Eye (tissue), 1 donor: ENCODE measurements around the gene MYZAP.
A peak's percentile ranks its signal among the peaks of the same experiment; 100 is the strongest.

Experiments used
- DNase-seq: peaks from one replicate; pipeline ENCODE4 v3.0.0-alpha.2; 2015

Gene MYZAP

DNA sequence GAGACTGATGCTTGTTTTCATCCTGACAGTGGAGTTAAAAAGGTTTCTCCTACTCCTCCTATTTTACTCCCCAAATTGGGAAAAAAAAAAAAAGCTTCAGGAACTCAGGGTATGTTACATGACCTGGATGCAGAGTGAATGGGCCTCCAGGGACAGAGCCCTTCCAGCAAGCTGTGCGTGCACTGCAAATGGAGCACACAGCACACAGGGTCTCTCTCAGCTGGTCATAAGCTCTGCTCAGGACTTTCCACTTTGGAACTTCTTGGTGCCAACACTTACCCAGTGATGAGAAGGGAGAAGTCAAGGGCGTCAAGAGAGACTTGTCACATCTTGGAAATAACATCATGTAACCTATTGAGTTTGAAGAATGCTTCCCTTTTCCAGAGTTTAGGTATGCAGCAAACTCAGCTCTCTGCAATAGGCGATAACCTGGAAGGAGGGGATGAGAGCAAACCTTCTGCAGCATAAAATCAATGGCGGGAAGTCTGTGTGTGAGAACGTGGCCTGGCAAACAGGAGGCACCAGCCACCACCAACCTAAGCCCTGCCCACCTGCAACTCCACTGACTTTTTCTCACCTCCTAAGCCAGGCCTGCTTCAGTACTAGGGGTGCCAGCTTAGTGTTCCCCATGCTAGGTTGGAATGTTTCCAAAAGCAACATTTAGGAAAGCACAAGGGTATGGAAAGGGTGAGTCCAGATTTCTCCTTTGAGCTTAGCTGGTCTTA, 39.8 kb downstream of the MYZAP start:
- DNase-seq = no peak

DNA sequence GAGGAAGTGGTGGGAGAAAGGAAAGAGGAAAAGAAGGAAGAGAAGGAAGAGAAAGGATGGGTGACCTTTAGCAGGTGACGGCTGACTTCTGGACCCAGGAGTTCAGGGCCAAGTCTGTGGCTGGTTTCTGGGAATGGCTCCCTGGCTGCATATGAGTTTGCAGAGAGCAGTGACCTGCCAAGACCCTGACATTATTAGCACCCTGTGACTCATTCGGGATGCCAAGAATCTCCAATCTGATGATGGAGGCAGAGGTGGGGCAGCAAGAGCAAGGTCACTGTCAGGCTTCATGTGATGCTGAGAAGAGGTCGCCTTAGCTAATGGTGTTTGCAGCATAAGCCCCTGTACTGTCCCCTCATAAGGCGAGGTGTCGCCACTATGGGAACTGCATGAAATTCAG, 42.6 kb downstream of the MYZAP start:
- DNase-seq = no peak

DNA sequence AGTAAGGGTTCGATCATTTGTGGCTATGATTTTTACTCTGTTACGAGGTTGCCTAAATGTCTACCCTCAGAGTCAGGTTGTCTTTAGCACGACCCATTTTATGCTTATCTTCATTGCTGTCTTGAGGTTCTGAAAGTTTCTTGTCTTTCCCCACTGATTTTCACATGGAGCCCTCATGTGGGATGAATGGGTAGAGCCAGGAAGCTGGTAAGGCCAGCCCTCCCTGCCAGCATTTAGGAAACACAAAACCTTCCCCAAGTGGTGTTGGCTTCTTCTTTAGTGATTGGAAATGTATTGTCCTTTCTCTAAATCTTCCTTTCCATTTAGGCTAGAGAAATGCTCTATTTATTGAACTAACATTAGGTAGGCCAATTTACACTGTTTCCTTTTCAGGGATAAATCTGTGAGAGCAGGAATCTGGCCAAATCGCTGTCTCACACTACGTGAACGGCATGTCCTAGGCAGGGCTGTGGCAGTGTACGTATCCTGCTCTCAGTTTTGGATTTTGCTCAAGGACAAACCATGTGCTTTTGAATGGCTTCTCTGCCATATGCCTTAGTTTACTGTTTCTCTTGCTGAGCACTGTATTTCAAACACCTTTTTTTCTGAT, 43.7 kb downstream of the MYZAP start:
- DNase-seq = no peak

DNA sequence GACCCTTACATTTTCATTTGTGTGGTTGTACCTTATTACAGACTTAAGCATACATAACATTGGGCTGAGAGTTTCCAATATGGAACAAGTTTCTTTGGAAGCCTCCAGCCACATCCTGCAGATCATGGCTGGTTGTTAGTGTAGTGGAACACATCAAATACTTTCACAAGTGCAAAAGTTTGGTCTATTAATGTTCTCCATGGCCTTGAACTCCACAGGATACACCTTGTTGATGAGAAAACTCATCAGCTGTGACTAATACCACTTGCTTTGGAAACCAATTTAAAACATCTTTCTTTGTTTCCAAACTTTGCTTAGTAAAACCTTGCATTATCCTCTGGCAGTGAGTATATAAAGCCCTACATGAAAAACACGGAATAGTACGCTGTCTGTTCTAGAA, 46.1 kb downstream of the MYZAP start:
- DNase-seq = no peak

DNA sequence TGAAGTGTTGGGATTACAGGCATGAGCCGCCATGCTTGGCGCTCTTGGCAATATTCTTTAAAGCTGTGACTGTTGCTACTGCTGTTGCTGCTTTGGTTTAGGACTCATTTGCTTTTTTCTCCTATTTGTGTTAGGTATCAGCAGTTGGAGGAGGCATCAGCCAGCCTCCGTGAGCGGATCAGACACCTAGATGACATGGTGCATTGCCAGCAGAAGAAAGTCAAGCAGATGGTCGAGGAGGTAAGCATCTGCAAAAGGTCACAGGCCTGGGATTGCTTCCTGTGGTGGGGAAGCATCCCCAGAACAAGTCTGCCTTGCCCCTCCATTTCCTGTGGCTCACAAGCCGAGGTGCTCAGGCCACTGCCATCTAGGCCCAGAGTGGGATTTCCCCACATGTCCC, 47.6 kb downstream of the MYZAP start:
- no peak for DNase-seq

DNA sequence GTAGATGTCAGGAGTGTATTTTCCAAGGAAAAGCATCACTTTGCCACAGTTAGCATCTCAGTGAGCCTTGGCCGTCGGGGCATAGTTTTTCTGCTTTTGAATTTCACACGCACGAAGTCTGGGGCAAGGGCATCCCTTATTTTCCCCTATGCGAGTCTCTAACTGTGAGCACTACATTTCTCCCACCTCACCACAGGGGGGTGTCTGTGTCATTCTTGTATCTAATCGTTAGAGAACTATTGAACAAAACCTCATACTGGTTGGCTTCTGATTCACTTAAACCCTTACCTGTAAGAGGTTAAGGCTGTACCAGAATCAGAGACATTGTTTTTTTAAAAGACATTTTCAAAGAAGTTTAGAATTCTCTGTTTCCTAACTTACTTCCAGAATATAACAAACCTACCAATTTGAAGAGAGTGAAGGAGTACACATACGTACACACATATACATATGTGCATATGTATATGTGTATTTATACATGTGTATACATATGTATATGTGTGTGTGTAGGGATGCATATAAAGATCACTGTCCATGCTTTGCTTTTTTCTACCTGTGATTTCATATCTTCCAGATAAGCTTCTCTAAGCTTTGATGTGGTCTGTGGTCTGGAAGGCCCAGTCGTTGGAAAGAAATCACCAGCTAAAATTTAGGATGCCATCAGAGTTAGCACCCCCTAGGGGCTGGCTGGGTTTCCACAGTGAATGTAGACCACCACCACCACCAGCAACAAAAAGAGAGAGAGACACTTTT, 49.4 kb downstream of the MYZAP start:
- DNase-seq = peak; percentile 52

DNA sequence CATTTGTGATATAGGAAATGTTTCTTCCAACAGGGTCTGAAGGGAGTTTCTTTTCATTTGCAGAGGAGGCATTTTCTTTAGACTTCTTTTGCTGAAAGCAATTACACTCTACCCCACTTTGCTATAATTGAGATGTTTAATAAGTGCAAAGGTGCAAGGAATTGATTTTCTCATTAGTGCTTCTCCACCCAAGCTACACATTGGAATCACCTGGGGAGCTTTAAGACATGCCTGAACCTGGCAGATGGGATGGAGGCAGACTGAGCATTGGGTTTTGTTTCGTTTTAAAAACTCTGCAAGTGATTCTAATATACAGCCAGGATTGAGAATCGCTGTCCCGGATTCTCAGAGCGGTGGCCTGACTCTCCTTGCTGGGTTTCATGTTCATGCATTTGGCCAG, 52.1 kb downstream of the MYZAP start:
- no peak for DNase-seq

DNA sequence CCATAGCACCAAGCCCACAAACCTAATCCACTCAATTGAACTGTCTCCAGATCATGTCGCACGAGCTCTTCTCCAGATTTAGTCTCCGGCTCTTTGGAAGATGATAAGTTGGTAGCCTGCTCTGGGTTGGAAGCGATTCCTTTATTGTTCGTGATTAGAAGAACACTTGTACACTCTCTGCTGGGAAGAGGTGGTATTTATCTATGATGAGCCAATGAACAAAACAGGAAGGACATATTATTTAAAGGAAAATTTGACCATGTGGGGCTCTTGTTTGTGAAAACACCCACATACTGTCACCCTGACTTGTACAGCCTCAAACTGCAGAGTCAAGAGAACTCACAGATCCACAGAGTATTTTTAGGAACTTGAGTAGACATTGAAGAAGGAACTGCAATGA, 54.4 kb downstream of the MYZAP start:
- DNase-seq = no peak

DNA sequence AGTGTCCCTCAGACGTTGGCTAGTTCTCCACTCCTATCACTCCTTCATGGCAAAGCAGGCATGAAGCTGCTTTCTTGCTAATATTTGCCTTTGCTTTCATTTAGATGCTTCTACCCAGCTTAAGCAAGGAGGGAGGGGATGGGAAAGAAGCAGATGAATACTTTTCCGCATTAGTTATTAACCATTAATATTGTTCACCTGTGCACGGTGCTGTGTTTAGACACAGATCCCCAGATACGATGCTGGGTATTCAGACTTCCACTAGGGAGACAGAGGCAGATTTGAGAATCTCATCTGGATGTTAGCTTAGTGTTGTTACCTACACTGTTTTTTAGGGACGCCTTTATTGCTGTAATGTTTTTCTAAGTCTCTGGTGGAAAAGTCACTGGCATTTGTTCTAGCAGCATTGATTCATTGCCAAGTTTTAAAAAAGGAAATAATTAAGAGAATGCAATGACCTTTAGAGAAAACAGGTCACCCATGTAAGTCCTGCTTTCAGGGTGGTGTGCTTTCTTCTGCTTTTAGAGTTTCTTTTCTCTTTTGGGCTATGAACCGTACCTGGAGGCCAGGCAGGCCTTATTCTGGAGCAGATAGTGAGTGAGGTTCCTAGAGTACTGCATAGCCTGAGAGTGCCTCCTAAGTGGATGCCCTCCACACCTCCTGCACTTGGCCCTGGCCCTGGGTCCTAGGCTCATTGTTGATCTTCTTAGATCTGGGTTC, 55.5 kb downstream of the MYZAP start:
- DNase-seq = no peak

DNA sequence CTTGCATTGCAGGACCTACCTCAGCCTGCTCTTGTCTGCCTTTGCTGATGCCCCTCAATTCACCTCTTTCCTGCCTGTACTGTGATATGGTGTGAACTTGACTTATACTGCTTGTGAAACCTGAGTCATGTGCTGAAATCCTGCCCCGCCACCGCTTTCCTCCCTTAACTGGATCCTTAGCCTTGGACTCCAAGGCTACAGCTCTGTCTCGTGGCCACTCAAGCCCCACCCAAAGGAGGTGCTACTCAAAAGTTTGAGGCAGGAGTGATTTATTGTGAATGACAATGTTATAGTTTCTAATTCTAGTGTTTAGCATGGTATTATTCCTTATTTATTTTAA, 56.1 kb downstream of the MYZAP start:
- DNase-seq = no peak

DNA sequence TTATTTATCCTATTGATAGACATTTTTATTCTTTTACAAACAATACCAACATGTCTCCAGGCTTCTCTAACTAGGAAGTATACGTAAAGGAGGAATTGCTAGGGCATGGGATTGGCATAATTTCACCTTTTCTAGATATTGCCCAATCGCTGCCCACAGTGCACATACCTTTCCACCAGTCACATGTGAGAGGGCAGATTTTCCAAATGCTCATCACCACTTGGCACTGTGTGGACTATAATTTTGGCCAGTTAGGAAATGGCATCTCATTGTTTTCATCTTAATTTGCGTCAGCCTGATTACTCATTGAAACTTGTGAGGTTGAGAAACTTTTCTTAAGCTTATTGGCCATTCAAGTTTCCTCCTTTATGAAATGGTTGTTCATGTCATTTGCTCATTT, 57.4 kb downstream of the MYZAP start:
- DNase-seq = no peak

DNA sequence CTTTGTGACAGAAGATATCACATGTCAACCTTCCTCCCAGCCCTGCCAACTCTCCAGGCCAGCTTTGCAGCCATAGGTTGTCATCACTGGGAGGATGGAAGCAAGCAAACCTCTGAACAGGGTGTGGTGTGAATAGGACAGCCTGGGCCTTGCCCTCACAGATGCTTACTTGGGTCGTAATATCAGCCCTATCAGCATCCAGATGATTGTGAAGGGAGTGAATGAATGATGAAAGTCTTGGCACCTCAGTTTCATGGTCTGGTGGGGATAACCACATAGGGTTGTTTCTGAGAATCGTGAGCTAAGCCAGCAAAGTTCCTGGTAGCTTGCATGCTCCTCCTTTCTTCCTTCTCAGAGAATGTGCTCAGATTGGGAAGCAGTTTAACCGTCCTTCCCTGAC, 59.7 kb downstream of the MYZAP start:
- no peak for DNase-seq

DNA sequence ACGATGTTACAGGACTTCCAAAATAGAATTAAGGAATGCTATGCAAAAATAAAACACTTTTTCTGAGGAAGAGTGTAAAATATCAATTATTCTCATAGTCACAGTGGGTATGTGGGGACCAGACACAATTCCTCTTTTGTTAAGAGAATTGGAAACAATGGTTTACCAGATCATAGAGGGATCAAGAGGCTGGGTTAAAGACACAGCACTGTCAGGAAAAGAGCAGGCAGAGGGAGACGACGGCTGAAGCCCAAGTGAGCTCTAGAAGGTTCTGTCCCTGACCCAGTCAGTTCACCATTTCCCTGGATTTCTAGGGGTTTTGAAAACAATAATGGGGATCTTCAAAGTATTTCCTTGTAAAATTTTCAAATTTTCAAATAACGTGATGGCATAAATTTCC, 60.8 kb downstream of the MYZAP start:
- DNase-seq = no peak

DNA sequence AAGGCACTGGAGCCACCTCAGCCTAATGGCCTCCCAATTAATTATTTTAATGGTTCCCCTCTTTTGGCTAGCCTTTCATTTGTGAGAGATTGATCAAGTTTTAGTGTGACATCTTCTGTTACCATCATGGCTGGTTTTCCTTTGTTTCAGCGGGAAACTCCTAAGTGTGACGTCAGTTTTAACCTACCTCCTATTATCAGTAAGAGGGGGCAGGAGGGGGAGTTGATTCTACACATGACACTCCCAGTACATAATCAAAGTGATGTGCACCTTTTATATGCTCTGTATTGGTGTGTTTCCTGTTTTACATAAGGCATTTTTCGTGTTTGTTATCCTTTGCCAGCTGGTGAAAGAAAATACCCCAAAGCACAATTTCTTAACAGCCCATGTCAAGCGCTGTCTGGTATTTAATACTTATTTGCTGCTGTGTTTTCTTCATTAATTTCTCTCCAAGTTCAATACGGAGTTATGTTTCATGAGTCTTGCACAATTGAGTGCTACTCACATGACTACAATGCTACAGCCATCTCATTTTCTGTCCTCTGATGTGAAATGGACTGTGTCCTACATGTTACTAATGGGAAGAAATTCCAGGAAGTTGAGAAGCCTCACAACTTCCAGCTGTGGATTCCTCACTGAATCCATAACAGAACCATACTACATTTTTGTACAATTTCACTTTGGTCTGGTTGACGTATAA, 62.6 kb downstream of the MYZAP start:
- DNase-seq = peak; percentile 66

DNA sequence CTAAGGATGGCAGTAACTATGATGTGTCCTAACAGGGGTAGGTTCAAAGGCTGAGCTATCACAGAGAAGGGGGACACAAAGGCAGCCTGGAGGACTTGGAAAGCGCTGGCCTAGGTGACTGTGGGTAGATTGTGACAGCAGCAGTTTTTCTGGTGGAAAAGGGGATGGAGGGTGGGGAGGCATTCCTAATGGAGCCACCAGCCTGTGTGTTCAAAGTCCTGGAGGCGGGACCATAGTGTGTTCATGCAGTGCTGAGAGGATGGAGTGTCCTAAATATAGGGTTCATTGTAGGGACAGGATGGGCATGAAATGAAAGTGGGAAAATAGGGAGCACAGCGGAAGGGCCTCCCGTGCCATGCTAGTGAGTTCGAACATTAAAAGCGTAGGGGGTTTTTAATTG, 63.3 kb downstream of the MYZAP start:
- no peak for DNase-seq

DNA sequence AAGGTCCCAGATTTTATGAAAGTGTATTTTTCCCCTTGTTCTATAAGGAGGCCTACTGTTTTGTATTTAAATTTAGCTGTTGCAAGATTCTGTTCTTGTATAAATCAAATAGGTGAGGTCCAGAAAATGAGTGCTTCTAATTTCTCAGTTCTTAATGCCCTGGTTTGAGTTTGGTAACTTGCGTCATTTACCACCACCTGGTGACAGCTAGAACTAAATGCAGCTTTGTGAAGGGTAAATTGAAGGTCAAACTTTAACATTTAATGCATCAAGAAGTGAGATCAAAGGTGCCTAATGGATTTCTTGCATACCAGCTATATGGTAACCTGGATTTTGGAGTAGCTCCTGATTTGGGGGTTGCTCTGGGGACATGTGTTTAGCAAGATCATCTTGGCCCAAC, 64.1 kb downstream of the MYZAP start:
- no peak for DNase-seq

DNA sequence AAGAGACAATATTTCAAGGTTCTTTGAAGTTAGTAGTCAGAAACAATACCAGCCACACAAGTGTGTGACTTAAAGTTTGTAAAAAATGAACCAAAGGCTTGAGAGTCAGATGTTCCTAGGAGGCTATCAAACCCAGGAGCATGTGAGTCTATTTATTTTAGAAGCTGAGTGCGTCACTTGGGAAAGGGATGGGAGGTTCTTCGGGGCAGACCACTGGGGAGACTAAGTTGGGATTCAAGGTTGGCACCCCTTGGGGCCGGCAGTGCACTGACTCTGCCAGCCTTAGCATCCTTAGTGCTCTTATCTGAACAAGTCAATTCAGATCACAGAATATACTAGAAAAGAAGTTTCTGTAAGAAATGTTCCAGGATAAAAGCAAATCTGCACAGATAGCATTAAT, 64.7 kb downstream of the MYZAP start:
- no peak for DNase-seq

DNA sequence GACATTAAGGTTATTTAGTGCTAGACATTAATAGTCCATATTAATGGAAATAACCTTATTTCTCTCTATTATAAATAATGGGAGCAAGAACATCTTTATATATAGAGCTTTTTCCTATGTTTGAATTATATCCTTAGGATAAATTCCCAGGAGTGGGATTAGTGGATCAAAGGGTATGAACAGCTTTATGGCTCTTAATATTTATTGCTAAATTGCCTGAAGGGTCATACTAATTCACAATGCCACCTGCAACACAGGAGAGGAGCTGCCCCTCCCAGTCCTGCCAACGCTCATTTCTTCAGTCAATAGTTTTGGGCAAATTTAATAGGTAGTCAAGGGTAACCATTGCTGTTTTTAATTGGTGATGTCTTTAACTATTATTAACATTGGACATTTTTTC, 65.9 kb downstream of the MYZAP start:
- no peak for DNase-seq

DNA sequence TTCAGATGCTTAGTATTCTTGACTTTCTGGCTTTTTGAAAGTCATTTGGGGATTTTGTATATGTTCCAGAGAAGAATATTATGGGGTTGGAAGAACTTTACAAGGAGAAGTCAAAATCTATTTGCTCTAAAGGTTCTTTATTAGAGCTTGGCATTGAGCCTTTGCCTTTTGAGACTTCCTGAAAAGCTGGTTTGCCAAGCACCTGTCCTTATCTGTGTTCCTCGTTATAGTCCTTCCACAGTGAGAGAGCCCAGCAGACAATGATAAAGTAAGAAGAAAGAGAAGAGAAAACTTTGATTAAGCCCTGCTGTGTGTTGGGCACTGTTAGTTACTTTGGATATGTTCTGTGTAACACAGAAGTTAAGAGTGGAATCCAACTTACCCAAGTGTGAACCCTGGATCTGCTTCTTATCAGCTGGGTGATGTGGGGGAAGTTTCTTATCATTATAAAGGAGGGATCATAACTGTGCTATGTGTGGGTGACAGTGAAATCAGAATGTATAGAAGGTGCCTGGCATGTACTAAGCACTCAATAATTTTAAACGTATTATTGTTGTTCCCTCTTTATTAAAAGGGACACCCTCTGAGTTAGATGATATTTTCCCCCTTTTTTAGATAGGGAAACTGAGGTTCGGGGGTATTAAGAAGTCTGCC, 70.5 kb downstream of the MYZAP start:
- no peak for DNase-seq

DNA sequence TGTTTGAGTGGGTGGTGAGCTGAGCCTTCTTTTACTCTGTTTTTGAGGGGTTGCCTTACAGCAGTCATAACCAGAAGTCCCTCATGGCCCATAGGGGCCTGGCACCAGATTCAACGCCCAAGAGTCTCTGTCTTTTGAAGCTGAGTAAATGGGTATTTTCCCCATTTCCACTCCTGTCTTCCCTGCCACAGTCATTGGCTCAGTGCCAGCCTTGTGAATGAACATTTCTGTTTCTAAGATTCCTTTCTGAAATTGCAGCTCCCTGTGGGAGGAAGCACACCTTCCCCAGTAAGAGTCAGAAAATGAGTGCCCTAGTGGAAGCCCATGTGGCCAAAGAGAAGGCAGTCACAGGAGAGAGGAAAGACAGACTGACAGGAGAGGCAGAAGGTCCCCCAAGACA, 71.1 kb downstream of the MYZAP start:
- DNase-seq = no peak

DNA sequence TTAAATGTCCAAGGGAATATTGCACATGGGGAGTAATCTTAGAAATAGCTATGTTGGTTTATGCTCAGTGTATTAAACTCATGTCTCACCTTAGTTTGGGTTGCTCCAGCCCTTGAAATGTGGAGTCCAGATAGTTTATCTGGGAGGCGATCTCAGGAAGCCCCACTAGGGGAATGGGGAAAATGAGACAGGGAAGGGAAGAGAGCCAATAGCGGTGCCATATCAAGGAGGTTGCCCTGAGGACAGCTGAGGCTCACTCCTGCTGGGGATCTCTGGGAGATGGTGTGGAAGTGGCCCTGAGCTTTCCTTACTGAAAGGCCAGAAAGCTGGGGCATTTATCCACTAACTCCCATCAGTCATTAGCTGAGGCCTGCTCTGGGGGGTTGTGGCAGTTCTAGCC, 71.6 kb downstream of the MYZAP start:
- DNase-seq = no peak

DNA sequence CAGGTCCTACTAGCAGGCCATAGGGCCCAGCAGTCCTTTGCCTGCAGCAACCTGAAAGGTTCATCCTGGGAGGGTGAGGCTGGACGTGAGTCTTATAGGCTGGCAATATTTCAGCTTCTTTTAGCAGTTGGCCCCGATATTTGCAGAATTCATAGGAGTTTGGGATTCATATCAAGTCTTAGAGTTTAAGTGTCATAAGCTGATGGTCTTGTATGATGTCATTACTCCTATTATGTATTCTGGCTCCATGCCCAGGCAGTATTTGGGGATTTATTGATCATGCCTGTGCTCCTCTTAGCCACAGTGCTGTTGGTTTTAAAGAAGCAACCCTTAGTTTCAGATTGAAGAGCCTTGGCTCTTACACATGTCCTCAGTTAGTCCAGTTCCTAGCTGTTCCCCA, 73.5 kb downstream of the MYZAP start:
- no peak for DNase-seq

DNA sequence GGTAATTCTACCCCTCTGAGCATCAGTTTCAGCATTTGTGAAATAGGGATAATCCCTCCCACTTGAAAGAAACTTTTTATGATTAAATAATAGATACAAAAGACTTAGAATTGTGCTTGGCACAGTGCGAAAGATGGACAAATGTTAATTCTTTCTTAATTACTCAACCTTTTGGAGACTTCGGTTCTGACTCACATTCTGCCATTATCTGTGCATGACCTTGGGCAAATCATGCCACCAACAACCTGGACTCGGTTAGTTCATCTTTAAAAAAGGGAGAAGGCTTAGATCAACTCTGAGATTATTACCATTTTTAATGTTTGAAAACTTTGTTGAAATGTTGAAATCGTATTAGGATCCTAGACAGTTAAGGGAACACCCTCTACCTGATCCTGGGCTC, 74.2 kb downstream of the MYZAP start:
- DNase-seq = no peak
